BE2C (cell line): ENCODE measurements around the gene ARMH1.

ENCODE experiments used
- DNase-seq: peaks from one replicate; pipeline ENCODE4 v3.0.0-alpha.2; 2020
- H3K27me3 ChIP-seq: fragments of 250-450 bp; sonication (Bioruptor Pico); 2 replicates; pipeline ENCODE4 v1.5.1; 2020; ENCODE audit warnings: mild to moderate bottlenecking
- H3K36me3 ChIP-seq: fragments of 250-450 bp; sonication (Bioruptor Pico); 2 replicates; pipeline ENCODE4 v1.5.1; 2020; ENCODE audit warnings: mild to moderate bottlenecking
- H3K4me1 ChIP-seq: fragments of 250-450 bp; sonication (Bioruptor Pico); 2 replicates; pipeline ENCODE4 v1.5.1; 2020
- H3K4me3 ChIP-seq: 2 replicates; pipeline ENCODE4 v1.5.1; 2011; ENCODE audit warnings: low read depth, low read length
- H3K9me3 ChIP-seq: fragments of 250-450 bp; sonication (Bioruptor Pico); 2 replicates; pipeline ENCODE4 v1.5.1; 2020
- CTCF ChIP-seq: IDR thresholded peaks from 2 replicates; pipeline ENCODE4 v1.5.1; 2012; ENCODE audit warnings: mild to moderate bottlenecking, low read depth, low read length

The ARMH1 gene

GRCh38 chr1:44723064-44723463 lies 48.5 kb downstream of the ARMH1 start:
- no peak for DNase-seq
- Histone ChIP-seq H3K9me3 (no peaks in the 10 kb centered on the region), H3K4me3 (no peak overlapping the region), H3K4me1 (no peaks in the 10 kb centered on the region), H3K36me3 (no peaks in the 10 kb centered on the region), H3K27me3 (no peaks in the 10 kb centered on the region)
- TF ChIP-seq CTCF, result no peak

- no peak for DNase-seq
- no peak overlapping the region for H3K4me3 ChIP-seq
Observed at GRCh38 chr1:44723496-44724295, 49.2 kb downstream of the ARMH1 start.

GRCh38 chr1:44724296-44724954 lies 49.9 kb downstream of the ARMH1 start:
- no peak for TF ChIP-seq CTCF
- H3K4me1 ChIP-seq, result no peaks in the 10 kb centered on the region
- no peaks in the 10 kb centered on the region for H3K36me3 ChIP-seq
- no peaks in the 10 kb centered on the region for H3K27me3 ChIP-seq
- H3K9me3 ChIP-seq, result no peaks in the 10 kb centered on the region
- H3K4me3 ChIP-seq, result no peak overlapping the region
- no peak for DNase-seq

More at GRCh38 chr1:44723496-44724295, 49.2 kb downstream of the ARMH1 start:
- H3K36me3 ChIP-seq, result no peaks in the 10 kb centered on the region
- no peaks in the 10 kb centered on the region for H3K4me1 ChIP-seq
- no peaks in the 10 kb centered on the region for H3K27me3 ChIP-seq
- H3K9me3 ChIP-seq, result no peaks in the 10 kb centered on the region
- TF ChIP-seq CTCF, result no peak

- Histone ChIP-seq H3K4me1 (no peaks in the 10 kb centered on the region), H3K36me3 (no peaks in the 10 kb centered on the region), H3K4me3 (no peak overlapping the region), H3K27me3 (no peaks in the 10 kb centered on the region), H3K9me3 (no peaks in the 10 kb centered on the region)
- TF ChIP-seq CTCF, result no peak
- DNase-seq, result no peak
Observed at GRCh38 chr1:44724955-44725698, 50.6 kb downstream of the ARMH1 start.

- no peak within 1 kb of the TSS for H3K4me3 ChIP-seq
- no peaks in the 10 kb centered on the region for H3K36me3 ChIP-seq
- peak; percentile 88 for DNase-seq
Observed at GRCh38 chr1:44730741-44731512, 56.4 kb downstream of the ARMH1 start, which contains the start of gene RNU5D-1. RNU5D-1 (minus strand) TSS chr1:44731170.

More at GRCh38 chr1:44730741-44731512, 56.4 kb downstream of the ARMH1 start, which contains the start of gene RNU5D-1:
- H3K9me3 ChIP-seq, result no peaks in the 10 kb centered on the region
- H3K4me1 ChIP-seq, result no peaks in the 10 kb centered on the region
- no peaks in the 10 kb centered on the region for H3K27me3 ChIP-seq
- TF ChIP-seq CTCF, result peak; percentile 64
